Measurements from ENCODE around the gene GLP2R.

- no peak for TF ChIP-seq CTCF (IDR thresholded peaks at IDR 0.05)
- no peak for TF ChIP-seq EP300 (IDR thresholded peaks at IDR 0.05)
These were observed 71.7 kb downstream of the GLP2R start for GRCh38 chr17:9897372-9897968.
